CD1c-positive myeloid dendritic cell (primary cell): ENCODE measurements around the gene ITGB7.

Experiments
- DNase-seq: peaks from one replicate; pipeline ENCODE4 v3.0.0-alpha.2; 2016; ENCODE audit errors: extremely low spot score

Gene ITGB7

DNA sequence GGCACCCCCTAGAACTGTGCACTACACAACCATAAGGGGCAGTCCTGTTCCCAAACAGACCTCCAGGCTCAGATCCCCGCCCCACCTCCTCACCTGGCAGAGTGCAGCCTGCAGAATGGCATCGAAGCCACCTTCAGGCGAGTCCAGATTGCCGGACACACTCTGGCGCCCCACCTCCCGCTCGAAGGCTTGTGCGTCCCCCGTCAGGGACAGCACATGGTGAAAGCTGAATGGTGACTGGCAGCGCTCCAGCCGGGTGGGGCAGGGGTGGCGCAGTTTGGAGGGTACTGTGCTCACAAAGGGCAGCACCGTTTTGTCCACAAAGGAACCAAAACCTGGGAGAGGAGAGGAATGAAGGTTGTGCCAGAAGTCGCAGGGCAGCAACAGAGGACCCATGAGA, 10.6 kb downstream of the ITGB7 start:
- no peak for DNase-seq

DNA sequence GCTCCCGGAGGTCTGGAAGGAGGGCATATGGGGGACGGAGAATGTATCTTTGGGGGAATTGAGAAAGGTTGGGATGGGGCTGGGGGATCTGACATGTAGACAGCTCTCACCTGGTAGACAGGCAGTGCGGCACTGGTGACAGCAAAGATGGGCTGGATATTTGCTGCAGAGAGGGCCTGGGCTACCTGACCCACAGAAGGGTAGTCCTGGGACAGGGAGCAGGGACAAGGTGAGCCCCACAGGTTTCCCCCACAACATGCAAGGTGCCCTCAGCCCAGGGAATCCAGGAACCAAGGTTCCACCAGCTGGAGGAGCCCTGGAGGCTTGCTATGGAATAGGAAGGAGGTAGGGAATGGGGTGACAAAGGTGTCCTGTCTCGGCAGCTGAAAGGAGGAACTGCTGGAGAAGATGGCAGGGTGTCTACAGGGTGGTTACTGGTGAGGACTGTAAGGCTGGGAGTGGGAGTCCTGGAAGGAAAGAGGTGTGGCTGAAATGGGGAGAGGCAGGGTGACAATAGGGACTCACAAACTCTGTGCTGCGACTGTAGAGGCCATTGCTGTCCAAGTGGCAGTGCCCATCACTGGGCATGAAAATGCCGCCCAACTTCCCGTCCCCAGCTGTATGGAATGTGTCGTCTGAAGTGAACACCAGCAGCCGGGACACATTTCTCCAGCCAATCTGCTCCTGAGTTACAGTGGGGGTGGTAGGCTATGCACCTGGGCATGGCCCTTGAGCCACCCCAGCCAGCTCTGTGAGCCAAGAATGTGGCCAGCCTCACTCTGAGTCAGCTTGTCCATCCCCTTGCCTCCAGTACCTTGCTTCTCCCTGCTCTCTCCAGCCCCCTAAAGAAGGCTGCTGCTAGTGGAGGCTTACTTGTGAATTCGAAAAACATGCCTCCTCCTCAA, 11.3 kb downstream of the ITGB7 start:
- no peak for DNase-seq

DNA sequence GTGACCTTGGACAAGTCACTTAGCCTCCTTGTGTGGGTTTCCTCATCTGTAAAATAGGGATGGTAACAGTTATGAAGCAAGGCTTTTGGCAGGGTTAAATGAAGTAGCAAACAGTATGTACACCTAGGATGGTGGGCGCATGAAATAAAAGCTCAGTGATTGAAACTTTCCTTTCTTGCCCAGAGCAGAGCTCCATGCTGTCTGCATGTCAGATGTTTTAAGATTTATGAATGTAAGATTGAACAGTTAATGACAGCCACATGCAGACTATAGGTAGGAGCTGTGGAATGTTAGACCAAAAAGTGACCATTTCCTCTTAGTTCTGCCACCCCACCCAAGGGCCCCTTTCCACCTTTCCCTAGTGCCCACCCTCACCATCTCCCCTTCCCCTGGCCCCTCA, 12.1 kb downstream of the ITGB7 start:
- DNase-seq = no peak

DNA sequence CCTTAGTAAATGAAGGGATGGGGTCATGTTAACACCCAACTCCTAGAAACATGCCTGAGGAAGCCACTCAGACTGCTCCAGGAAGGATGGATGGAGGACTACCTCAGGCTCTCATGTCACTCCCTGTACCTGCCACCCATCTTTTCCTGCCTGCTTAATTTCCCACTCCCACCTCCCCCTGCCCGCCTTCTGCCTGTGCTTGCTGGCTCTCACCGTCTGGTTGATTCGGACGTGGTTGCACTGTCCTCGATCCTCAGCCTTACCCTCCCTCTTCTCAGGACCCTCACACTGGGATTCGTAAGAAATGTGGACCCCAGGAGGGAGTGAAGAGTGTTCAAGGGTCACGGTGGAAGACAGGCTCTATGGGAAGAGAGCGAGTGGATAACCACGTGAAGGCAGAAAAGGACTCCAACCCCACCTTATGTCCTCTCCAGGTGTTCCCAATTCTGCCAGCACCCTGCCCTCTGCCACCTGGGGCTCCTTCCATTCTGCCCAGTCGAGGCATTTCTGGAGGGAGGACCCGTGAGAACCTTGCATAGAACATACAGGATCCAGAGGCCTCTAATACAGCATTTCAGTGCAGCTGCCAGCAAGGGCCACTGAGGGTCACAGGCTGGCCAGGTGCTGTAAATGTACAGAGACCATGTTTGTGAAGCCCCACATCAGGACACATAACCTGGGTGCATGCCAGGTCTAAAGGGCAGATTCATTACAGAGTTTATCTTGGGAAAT, 12.9 kb downstream of the ITGB7 start:
- DNase-seq = no peak

DNA sequence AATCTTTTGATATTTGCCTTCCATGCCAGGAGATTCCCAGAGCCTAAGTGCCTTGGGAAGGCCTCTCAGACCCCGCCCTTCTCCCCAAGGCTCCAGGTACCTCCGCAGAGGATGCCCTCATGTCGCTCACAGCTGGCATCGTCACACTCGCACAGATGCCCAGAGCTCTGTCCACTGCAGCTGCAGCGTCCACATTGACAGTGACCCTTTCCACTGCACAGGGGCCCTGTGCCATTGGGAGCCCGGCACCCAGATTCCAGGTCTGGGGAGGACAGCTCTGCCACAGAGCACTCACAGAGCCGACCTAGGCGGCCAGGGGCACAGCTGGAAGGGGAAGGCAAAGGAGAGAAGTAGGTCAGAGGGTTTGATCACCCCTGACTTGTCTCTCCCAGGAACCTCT, 14.0 kb downstream of the ITGB7 start:
- DNase-seq = no peak

DNA sequence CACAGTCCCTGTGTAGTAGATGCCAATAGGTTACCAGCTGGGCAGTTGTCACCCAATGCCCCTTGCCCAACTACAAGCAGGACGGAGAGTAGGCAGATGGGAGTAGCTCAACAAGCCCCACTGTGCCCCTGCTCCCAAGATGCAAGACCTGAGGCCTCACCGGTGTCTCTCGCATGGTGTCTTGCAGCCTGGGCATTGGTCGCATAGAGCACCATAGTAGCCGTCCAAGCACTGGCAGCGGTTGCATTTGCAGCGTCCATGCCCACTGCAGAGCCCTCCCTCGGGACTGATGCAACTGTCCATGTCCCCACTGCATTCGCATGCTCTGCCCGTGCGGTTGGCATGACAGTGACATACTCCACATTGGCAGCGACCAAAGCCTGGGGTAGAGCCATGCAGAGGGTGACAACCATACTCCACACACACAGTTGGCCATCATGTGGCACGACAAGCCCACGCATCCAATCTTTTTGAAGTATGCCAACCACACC, 14.5 kb downstream of the ITGB7 start:
- DNase-seq = no peak

DNA sequence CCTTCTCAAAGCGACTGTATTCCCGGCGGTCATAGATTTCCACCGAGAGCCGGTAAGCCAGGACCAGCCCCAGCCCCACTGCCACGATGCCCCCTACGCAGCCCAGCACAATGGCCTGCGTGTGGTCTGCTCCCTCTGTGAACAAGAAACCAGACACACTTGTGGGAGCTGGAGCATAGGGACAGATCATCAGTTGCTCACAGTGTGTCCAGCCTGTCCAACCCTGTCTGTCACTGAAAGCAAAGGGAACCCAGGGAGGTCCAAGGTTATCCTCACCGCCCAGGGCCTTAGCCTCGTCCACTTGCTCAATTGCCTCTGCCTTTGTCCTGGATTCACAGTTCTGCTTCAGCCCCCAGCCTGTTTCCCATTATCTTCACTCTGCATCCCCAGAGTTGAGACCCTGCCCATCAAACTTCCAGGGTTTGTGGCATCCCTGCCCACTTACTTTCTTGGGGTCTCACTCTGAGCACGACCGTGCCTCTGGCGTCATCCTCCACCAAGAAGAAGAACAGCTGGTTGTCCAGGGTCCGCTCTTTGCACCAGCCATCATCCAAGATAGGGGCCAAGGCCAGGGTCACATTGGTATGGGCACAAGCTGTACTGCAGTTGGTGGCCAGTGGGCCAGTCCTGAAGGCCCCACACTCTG, 15.0 kb downstream of the ITGB7 start:
- DNase-seq = no peak

DNA sequence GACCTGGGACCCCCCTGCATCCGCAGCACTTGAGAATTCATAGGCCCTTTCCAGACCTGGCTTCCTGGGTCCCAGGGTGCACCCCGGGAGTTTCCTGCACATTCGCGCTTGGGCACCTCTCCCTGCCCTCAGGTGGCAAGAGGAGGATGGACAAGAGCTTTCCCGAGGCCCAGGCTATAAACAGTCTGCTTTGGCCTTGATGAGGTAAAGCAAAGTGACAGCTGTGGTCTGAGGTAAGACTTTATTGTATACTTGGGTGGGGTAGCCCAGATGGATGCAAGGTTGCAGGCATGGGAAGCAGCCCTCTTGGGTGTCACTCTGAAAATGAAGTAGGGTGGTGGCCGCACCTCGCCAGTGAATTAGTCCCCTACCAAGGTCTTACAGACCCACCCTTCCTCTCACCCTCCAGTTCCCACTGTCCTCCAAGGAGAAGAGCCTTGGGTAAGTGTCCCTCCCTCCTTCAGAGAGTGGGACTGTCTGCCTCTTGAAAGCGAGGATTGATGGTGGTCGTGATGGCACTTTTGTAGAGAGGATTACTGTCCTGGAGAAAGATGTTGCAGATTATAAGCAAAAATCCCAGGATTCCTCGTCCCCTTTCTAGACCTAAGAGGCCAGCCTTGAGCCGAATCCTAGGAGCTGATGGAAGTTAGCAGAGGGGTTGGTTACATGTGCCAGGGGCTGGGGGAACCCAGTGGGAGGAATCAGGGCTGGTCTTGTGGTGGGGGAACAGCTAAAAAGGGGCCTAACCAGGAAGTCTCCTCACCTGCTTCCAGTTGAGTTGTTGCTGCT, 15.8 kb downstream of the ITGB7 start:
- DNase-seq = no peak

DNA sequence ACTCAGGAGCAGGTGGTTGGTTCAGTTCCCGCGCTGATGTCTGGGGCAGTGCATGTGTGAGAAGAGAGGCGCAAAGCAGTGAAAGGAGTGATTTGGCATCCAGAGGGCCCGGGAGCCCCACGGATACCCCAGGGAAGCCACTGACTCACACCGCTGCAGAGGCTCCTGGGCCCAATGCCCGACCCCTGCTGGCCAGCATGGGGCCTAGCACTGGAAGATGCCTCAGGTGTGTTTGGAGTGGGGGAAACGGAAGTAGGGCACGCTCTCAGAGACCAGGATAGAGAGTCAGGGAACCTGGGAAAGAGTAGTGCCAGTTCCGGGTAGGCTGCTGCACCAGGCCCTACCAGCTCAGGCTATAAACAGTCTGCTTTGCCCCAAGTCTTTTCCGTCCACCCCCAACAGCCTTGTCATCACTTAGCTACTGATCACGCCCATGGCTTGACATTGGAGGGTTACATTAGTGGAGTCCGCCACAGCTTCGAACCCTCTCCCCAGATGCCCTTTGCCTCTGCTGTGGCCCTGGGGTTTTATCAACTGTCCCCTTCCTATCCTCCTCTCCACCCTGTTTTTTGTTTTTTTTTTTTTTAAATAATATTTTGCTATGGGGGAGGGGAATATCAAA, 16.8 kb downstream of the ITGB7 start:
- no peak for DNase-seq

DNA sequence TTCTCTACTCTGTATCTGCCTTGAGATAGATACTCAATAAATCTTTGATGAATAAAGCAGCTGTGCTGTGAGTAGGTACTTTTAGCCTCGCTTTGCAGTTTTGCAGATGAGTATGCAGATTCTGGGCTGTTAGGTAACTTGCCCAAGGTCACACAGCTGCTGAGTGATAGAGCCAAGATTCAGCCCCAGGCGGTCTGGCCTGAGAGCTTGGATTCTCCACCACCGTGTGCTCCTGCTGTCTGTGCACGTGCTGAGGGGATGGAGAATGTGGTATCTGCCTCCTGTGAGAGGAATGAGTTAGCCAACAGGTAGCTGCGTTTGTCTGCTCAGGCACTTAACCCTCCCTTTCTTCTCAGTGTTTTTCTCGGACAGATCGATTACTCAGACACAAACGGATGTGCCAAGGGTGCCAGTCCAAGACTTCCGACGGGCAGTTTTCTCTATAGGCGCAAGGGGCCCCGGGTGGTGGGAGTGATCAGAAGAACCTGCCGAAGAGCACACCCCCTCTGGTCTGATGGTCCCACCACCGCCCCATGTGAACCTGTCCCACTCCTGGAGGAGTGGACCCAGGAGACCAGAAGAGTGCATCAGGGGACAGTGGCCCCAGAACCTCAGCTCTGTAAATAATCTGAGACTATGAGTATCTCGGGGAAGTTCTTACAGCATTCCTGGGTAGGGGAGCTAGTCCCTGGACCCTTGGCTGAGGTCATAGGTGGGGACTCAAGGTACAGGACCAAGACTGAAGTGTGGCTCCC, 19.7 kb downstream of the ITGB7 start:
- DNase-seq = no peak

DNA sequence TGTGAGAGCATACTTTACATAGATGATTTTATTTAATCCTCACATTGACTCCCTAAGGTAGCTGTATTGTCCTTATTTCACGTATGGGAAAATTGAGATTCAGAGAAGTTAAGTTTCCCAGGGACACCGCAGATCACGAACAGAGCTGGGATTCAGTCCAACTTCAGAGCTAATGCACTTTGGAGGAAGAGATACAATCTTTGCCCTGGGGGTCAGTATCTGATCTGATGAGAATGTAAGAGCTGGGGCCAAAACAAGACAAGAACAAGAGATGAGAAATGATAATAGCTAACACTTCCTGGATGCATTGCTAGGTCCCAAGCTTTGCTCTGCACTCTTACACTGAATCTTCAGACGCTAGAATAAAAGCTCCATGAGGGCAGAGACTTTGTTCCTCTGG, 20.3 kb downstream of the ITGB7 start:
- DNase-seq = no peak

DNA sequence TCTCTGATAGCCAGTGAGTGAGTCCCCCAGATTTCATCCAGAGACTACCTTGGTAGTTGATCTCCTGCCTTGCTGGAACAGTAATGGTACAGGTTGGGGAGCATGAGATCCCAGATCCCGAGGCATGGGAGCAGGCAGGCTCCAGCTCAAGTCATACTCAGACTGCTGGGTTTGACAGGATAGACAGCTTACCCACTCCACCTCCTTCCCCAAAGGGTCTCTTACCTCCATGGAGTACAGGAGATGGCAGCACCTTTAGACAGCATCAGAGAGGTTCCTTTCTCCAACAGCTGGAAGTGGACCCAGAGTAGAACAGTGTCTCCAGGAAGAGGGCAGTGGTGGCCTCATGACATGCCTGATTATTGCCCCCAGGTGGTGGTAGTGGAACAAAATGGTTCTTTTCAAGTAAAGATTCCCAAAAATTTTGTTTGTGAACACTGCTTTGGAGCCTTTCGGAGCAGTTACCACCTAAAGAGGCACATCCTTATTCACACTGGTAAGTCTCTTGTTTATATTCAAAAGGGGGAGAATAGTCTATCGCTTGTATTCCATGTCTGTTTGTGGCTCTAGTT, 21.4 kb downstream of the ITGB7 start:
- no peak for DNase-seq

DNA sequence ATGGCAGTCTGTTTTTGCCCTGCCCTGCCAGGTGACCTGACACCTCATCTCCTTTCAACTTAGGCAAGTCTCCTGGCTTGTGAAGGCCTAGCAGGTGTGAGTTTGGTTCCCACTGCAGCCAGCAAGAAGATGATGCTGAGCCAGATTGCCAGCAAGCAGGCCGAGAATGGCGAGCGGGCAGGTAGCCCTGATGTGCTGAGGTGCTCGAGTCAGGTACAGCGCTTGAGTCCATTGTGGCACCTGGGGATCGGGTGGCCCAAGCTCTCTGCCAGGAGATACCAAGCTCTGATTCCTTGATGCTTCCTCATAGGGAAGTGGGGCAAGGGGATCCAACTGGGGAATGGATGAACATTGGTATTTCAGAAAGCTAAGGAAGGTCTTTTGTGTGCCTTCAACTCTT, 22.2 kb downstream of the ITGB7 start:
- no peak for DNase-seq

DNA sequence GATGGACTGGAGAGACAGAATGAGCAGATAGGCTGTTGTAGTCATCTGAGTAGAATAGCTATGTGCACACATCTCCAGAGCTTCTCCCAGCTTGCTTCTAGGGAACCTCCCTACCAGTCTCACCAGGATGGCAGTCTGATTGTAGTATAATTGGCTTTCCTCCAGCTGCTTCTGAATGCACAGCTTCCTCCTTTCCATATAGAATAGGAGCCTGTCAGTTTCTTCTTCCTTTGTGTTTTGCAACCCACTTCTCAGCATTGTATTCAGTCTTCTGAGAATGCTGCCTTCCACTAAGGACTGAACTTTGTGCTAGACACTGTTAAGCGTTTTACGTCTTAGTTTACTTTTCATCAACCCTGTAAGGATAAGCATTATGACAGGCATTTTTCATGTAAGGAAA, 24.1 kb downstream of the ITGB7 start:
- DNase-seq = peak; percentile 85

DNA sequence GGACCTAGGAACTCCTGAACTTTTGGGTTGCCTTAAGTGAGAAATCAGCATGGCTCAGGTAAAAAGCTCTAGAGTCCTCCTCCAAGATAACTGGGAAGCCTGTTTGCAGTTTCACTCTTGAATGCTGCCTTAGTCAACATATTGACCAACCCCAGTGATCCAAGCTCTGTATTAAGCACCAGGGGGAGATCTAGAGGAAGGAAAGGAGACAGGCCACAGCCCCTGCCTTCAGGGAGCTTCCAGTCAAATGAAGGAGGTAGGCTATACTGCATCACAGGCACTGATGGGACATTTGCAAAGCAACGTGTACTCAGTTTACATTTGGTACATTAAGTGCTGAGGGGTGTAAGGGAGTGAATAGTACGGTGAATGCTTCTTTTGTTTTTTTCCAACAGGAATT, 25.1 kb downstream of the ITGB7 start:
- DNase-seq = no peak

DNA sequence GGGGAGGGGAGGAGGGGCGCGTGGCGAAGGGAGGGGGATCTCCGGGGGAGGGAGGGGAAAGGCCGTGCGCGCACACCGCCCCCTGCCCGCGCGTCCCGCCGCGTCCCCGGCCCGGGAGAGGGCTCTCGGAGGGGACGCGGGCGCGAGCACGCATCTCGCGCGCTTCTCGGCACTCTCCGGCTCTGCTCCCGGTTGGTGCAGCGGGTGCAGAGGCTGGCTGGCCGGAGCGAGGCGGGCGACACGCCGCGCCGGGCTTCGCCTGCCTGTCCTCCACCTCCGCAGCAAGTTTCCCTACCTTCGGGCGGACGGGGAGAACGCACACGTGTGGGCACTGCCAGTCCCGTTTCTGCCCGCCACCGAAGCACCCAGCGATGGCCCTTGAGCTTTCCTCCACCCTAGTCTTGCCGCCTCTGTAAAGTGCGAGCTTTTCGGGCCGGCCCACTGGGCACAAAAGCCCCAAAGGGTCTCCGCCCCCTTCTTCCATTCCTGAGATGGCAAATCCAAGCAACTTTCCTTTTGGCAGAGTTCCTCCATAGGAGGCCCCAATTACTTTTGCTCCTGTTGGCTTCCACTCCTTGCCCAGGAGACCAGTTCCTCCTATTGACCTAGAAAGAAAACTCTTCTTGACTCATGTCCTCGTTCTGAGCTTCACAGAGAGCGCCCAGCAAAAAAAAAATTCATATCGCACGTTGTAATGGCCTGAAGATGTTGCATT, 26.0 kb downstream of the ITGB7 start:
- peak; percentile 65 for DNase-seq

DNA sequence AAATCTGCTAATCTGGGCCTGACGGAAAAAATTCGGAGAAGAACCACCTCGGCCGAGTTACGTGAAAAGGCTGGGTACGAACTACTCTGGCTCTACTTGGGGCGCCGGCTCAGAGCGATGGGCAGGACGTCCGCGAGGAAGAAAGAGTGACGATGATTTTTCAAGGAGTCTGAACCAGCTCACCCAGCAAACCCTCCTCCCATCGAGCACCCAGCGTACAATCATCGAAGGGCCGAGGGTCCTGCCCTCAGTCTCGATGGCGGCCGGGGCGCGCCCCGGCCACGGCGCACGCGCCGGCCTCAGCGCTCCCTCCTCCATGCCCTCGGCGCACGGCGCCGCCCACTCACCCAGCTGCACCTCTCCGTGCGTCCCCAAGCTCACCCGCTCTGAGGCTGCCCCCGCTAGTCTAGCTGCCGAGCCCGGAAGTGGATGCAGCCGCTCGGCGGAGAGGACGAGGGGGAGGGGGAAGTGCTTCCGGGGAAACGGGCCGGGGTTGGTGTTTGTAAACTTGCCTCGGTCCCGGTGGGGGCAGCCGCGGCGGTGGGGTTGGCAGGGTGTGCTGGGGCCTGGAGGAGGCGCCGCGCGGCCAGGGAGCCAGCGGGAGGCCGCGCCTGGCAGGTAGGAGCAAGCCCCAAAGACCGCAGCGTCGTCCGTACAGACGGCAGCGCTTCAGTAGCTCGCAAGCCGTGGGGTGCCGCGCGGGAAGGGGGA, 26.7 kb downstream of the ITGB7 start, which contains the start of the genes CSAD and ZNF740:
CSAD (minus strand) TSS at position 706 of the 711 bp plus-strand sequence. CDS start 7,455 bp downstream, outside the sequence.
ZNF740 (plus strand) TSS at position 503 of the 711 bp plus-strand sequence. CDS start 1,262 bp downstream, outside the sequence.
- peak; percentile 98 for DNase-seq

DNA sequence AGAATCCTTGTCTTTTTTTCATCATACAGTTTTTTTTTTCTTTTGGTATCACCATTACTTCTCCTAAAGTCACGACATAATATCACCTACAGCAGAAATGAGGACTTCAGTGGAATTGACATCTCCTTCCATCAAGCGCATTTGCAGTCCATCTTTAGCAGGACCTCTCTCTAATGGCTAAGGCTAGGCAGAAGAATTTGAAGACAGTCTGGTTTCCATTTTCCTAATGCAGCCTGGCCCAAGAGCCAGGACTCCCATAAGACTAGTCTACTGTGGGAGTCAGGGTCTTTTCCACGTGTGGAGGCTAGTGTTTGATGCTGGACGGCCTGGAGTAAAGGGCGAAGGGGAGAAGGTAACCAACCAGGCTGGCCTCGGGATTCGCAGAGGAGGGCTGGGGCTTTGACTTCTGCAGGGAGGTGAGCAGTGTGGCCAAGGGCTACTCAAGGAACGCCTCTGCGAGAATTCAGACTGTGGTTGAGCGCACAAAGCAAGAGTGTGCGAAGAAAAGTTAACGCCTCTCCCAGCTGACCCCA, 27.3 kb downstream of the ITGB7 start:
- no peak for DNase-seq
